Spleen (tissue), 7 donors: ENCODE results near the gene VPS8.

ENCODE experiments used
- POLR2AphosphoS5 ChIP-seq, 3 donors: sonication (generic); formaldehyde crosslinking; IDR thresholded peaks; one replicate each; pipeline ENCODE4 v1.5.1; 2017; ENCODE audit warnings: antibody characterized with exemption in 3 of 3
- TF ChIP-seq, protein P1 (sequence below), 11 experiments: fragments of 200-600 bp in 7 of 11; fragments of 450-650 bp in 4 of 11; sonication (generic) in 4 of 11; IDR thresholded peaks in 8 of 11; conservative IDR thresholded peaks in 3 of 11; 1 replicate in 7 of 11; 2 replicates in 4 of 11; pipeline versions ENCODE4 v1.4.0 to v1.8.0; 2016 to 2021; ENCODE audit warnings: antibody characterized with exemption in 11 of 11, inconsistent platforms in 4 of 11, mild to moderate bottlenecking in 1 of 11
- donor health status: DM: no; HTN: no; CAD: no; lungs with moderate emphysema.
- donor health status: DM: no; HTN: no; CAD: no.
- donor health status: DM: no; HTN: no; CAD: no.

DNA sequence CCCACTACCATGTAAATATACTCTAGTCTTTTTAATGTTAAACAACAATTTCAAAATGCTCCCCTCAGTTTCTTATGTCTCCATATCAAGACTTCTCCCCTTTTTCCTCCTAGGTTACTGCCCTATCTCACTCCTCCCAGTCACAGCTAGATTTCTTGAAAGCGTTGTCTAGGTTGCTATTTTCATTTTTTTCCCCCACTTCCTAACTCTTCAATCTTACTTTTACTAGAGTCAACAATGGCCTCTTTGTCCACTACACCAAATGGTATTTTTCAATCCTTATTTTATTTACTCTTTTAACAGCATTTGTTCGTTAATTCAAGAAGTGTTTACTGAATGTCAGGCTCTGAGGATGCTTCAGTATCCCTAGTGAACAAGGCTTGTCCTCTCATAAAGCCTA, 84.4 kb downstream of the VPS8 start:
- TF ChIP-seq, protein P1, sequence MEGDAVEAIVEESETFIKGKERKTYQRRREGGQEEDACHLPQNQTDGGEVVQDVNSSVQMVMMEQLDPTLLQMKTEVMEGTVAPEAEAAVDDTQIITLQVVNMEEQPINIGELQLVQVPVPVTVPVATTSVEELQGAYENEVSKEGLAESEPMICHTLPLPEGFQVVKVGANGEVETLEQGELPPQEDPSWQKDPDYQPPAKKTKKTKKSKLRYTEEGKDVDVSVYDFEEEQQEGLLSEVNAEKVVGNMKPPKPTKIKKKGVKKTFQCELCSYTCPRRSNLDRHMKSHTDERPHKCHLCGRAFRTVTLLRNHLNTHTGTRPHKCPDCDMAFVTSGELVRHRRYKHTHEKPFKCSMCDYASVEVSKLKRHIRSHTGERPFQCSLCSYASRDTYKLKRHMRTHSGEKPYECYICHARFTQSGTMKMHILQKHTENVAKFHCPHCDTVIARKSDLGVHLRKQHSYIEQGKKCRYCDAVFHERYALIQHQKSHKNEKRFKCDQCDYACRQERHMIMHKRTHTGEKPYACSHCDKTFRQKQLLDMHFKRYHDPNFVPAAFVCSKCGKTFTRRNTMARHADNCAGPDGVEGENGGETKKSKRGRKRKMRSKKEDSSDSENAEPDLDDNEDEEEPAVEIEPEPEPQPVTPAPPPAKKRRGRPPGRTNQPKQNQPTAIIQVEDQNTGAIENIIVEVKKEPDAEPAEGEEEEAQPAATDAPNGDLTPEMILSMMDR (IDR thresholded peaks at IDR 0.05 in 8 of 11, conservative IDR thresholded peaks at IDR 0.05 in 3 of 11) = no peak
- no peak for TF ChIP-seq POLR2AphosphoS5 (IDR thresholded peaks at IDR 0.05)
